ENCODE measurements around the gene AMY2B.

DNA sequence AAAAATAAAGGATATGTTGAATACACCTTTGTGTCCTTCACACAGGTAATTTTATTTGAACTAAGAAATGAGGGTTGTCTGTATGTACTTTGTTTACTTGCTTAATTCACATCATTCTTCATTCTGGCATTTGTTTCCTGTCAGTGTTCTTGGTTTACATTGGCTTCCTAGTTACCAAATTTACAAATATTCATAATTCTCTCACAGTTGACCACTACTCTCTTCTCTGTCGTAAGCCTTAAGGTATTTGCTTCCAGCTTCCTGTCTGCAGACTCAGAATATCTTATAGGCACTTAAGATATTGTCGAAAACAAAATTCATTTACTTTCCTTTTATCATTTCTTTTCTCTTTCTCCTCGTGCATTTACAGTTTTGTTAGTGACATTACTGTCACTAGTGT, 30.0 kb upstream of the AMY2B start:
- no peak for TF ChIP-seq CTCF (IDR thresholded peaks at IDR 0.05)
- TF ChIP-seq ELF1 (IDR thresholded peaks at IDR 0.05) = no peak
- TF ChIP-seq TEAD4 (IDR thresholded peaks at IDR 0.05; ENCODE audit: borderline replicate concordance, insufficient read depth) = no peak
- no peak for TF ChIP-seq JUND (IDR thresholded peaks at IDR 0.05)
- TF ChIP-seq, protein P1, sequence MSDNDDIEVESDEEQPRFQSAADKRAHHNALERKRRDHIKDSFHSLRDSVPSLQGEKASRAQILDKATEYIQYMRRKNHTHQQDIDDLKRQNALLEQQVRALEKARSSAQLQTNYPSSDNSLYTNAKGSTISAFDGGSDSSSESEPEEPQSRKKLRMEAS (IDR thresholded peaks at IDR 0.05; ENCODE audit: low read depth) = no peak
- no peak for TF ChIP-seq MXI1 (IDR thresholded peaks at IDR 0.05; ENCODE audit: low read depth, low read length)
- TF ChIP-seq GABPA (IDR thresholded peaks at IDR 0.05; ENCODE audit: low read depth) = no peak
- TF ChIP-seq TAF1 (IDR thresholded peaks at IDR 0.05; ENCODE audit: borderline replicate concordance, low read depth, low read length) = no peak
- no peak for TF ChIP-seq EP300 (IDR thresholded peaks at IDR 0.05; ENCODE audit: borderline replicate concordance in 1 of 2, low read depth in 1 of 2, low read length in 1 of 2)
- no peak for TF ChIP-seq POLR2AphosphoS5 (IDR thresholded peaks at IDR 0.05; ENCODE audit: low read depth, low read length)
- no peak for TF ChIP-seq ZBTB33 (IDR thresholded peaks at IDR 0.05; ENCODE audit: borderline replicate concordance, low read depth)

Measured in SK-N-SH (cell line).